Measurements from ENCODE around the gene UBE2Q1. TPM values are rescaled to one million over a fixed set of nuclear protein-coding genes. Genes with fewer than 3 reads are reported as not detected.

Gene UBE2Q1
- total and polyA plus RNA-seq, 2 experiments from 2014 or later = 15.5 to 33.0 TPM

GRCh38 chr1:154582885-154583284 is 24.4 kb upstream of the UBE2Q1 start:
- Histone ChIP-seq H3K4me2 (no peak overlapping the region), H3K36me3 (ENCODE audit: insufficient read depth) (peaks cover 58% of the 10 kb centered on the region), H3K9me2 (ENCODE audit: insufficient read depth) (no peaks in the 10 kb centered on the region), H3K4me3 (no peak overlapping the region), H3K79me2 (replicated peaks; ENCODE audit: insufficient read depth) (no peaks in the 10 kb centered on the region), H2AFZ (no peak overlapping the region), H3K27me3 (ENCODE audit: insufficient read depth) (no peaks in the 10 kb centered on the region), H3F3A (replicated peaks; ENCODE audit: low read depth) (0 out of 2 replicates have a peak, but pooled peaks cover 3% of the 10 kb centered on the region), H4K20me1 (replicated peaks; ENCODE audit: insufficient read depth) (peaks cover 19% of the 10 kb centered on the region), H3K27ac (ENCODE audit: low read depth) (no peak overlapping the region), H3K4me1 (ENCODE audit: insufficient read depth) (no peaks in the 10 kb centered on the region)
- Mint-ChIP-seq H3K4me1 (no peaks in the 10 kb centered on the region; the same call in 2 of the 3 replicates), H3K9me3 (no peaks in the 10 kb centered on the region), H3K27me3 (ENCODE audit: insufficient read depth, low read depth, poor library complexity) (peaks cover 6% of the 10 kb centered on the region), H3K27ac (no peak overlapping the region), H3K36me3 (ENCODE audit: low read depth) (peaks cover 93% of the 10 kb centered on the region), H3K4me3 (no peak overlapping the region)
- no peak for TF ChIP-seq EZH2 (IDR thresholded peaks at IDR 0.05; ENCODE audit: low read depth, unreplicated experiment)
- ATAC-seq (no peak), DNase-seq (ENCODE audit: low spot score) (no peak)

GRCh38 chr1:154581766-154582165 is 23.3 kb upstream of the UBE2Q1 start:
- Histone ChIP-seq H3K27ac (ENCODE audit: low read depth) (no peak overlapping the region), H3K36me3 (ENCODE audit: insufficient read depth) (peaks cover 47% of the 10 kb centered on the region), H3K4me3 (no peak overlapping the region), H3K79me2 (replicated peaks; ENCODE audit: insufficient read depth) (no peaks in the 10 kb centered on the region), H3F3A (replicated peaks; ENCODE audit: low read depth) (0 out of 2 replicates have a peak, but pooled peaks cover 3% of the 10 kb centered on the region), H4K20me1 (replicated peaks; ENCODE audit: insufficient read depth) (peaks cover 13% of the 10 kb centered on the region), H3K9me2 (ENCODE audit: insufficient read depth) (no peaks in the 10 kb centered on the region), H2AFZ (no peak overlapping the region), H3K27me3 (ENCODE audit: insufficient read depth) (no peaks in the 10 kb centered on the region), H3K4me2 (no peak overlapping the region), H3K4me1 (ENCODE audit: insufficient read depth) (no peaks in the 10 kb centered on the region)
- Mint-ChIP-seq H3K4me1 (no peaks in the 10 kb centered on the region; the same call in 2 of the 3 replicates), H3K27ac (no peak overlapping the region), H3K4me3 (no peak overlapping the region), H3K36me3 (ENCODE audit: low read depth) (peaks cover 84% of the 10 kb centered on the region), H3K9me3 (no peaks in the 10 kb centered on the region), H3K27me3 (ENCODE audit: insufficient read depth, low read depth, poor library complexity) (peaks cover 10% of the 10 kb centered on the region)
- TF ChIP-seq ZNF114 (CRISPR knock-in tag; IDR thresholded peaks at IDR 0.05) (no peak), CTCF (conservative IDR thresholded peaks at IDR 0.05; ENCODE audit: low read depth in 2 of 2) (no peak), STAT1 (IDR thresholded peaks at IDR 0.05; ENCODE audit: unreplicated experiment) (no peak), ETS1 (IDR thresholded peaks at IDR 0.05) (no peak), POLR2AphosphoS5 (IDR thresholded peaks at IDR 0.05; ENCODE audit: low read depth) (no peak), EZH2 (IDR thresholded peaks at IDR 0.05; ENCODE audit: low read depth, unreplicated experiment) (no peak), JUNB (IDR thresholded peaks at IDR 0.05; ENCODE audit: unreplicated experiment) (no peak)
- ATAC-seq = no peak
- DNase-seq (ENCODE audit: low spot score) = no peak

GRCh38 chr1:154579374-154579773 is 20.9 kb upstream of the UBE2Q1 start:
- Mint-ChIP-seq H3K4me1 (peaks cover 12% of the 10 kb centered on the region), H3K4me3 (no peak overlapping the region), H3K9me3 (no peaks in the 10 kb centered on the region), H3K27me3 (ENCODE audit: insufficient read depth, low read depth, poor library complexity) (peaks cover 16% of the 10 kb centered on the region), H3K36me3 (ENCODE audit: low read depth) (peaks cover 64% of the 10 kb centered on the region), H3K27ac (no peak overlapping the region)
- Histone ChIP-seq H3K27ac (ENCODE audit: low read depth) (no peak overlapping the region), H2AFZ (no peak overlapping the region), H3K4me2 (no peak overlapping the region), H3K4me3 (no peak overlapping the region), H3K9me2 (ENCODE audit: insufficient read depth) (no peaks in the 10 kb centered on the region), H3K4me1 (ENCODE audit: insufficient read depth) (no peaks in the 10 kb centered on the region), H3K27me3 (ENCODE audit: insufficient read depth) (no peaks in the 10 kb centered on the region), H4K20me1 (replicated peaks; ENCODE audit: insufficient read depth) (peaks cover 12% of the 10 kb centered on the region; the same call in 1 of the 2 replicates), H3K36me3 (ENCODE audit: insufficient read depth) (peaks cover 23% of the 10 kb centered on the region), H3K79me2 (replicated peaks; ENCODE audit: insufficient read depth) (no peaks in the 10 kb centered on the region), H3F3A (replicated peaks; ENCODE audit: low read depth) (0 out of 2 replicates have a peak, but pooled peaks cover 3% of the 10 kb centered on the region)
- no peak for ATAC-seq
- no peak for DNase-seq (ENCODE audit: low spot score)
- TF ChIP-seq NANOG (IDR thresholded peaks at IDR 0.05; ENCODE audit: borderline replicate concordance) (no peak), REST (IDR thresholded peaks at IDR 0.05; ENCODE audit: unreplicated experiment) (no peak), ZNF331 (CRISPR knock-in tag; IDR thresholded peaks at IDR 0.05; ENCODE audit: low read depth) (no peak), JUNB (IDR thresholded peaks at IDR 0.05; ENCODE audit: unreplicated experiment) (no peak), EZH2phosphoT487 (IDR thresholded peaks at IDR 0.05; ENCODE audit: unreplicated experiment) (no peak)

All from GM23338 (cell line).